PC-3 (cell line): ENCODE measurements around the gene BASP1.

Source experiments
- CTCF ChIP-seq: fragments of 300-600 bp; sonication (generic); conservative IDR thresholded peaks from 2 replicates; pipeline ENCODE4 v1.5.1; 2017; ENCODE audit warnings: antibody characterized with exemption, low read depth, mild to moderate bottlenecking, low read length
- EZH2 ChIP-seq: fragments of 300-600 bp; sonication (generic); IDR thresholded peaks from one replicate; pipeline ENCODE4 v1.6.1; 2017; ENCODE audit warnings: antibody characterized with exemption, mild to moderate bottlenecking, low read length; ENCODE audit not compliant: unreplicated experiment
- EZH2phosphoT487 ChIP-seq: fragments of 300-600 bp; sonication (generic); IDR thresholded peaks from 2 replicates; pipeline ENCODE4 v1.6.1; 2018; ENCODE audit warnings: mild to moderate bottlenecking, antibody characterized with exemption, low read length, borderline replicate concordance

- no peak for TF ChIP-seq EZH2
- TF ChIP-seq CTCF: no peak
- TF ChIP-seq EZH2phosphoT487: no peak
These were observed 54.7 kb downstream of the BASP1 start for GRCh38 chr5:17272111-17272510.
